Fibroblast of the aortic adventitia (primary cell): ENCODE data around the gene ANK2. TPM values are rescaled to one million over a fixed set of nuclear protein-coding genes. Genes with fewer than 3 reads are reported as not detected.

Experiments
- DNase-seq: peaks from one replicate; pipeline ENCODE4 v3.0.0-alpha.2; 2010; ENCODE audit warnings: low read depth
- H3K4me3 ChIP-seq: 2 replicates; pipeline ENCODE4 v1.5.1; 2011; ENCODE audit warnings: low read depth, mild to moderate bottlenecking, control low read depth, low read length, moderate library complexity
- total RNA-seq: library from RNA; depleted of rRNA; stranded (reverse); fragments of >200 nt; gene quantifications from 2 replicates; pipeline ENCODE4 v1.2.3, GENCODE V29; 2012; ENCODE audit warnings: low replicate concordance
- TF ChIP-seq, protein P1 (sequence below): IDR thresholded peaks from 2 replicates; pipeline ENCODE4 v1.5.1; 2011; ENCODE audit warnings: mild to moderate bottlenecking, low read length, control low read depth, inconsistent platforms; ENCODE audit not compliant: insufficient read depth

The ANK2 gene
- total RNA-seq, 1 donor: 200 TPM

DNA sequence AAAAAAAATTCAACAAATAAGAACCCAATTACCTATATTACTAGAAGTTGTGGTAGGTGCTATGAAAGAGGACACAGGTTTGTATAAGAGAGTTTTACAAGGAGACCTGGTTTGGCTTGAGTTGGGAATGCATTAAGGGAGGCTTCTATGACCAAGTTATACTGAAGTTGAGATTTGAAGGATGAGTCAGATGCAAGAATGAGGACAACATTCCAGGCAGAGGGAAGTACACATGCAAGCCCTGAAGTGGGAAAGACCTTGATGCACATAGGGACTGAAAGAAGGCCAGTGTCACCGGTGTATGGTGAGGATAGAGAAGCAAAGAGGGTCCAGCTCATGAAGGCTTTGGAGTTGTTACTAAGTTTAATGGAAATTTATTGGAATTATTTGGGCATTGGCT, 52.2 kb downstream of the ANK2 start:
- DNase-seq: peak; percentile 24
- TF ChIP-seq, protein P1, sequence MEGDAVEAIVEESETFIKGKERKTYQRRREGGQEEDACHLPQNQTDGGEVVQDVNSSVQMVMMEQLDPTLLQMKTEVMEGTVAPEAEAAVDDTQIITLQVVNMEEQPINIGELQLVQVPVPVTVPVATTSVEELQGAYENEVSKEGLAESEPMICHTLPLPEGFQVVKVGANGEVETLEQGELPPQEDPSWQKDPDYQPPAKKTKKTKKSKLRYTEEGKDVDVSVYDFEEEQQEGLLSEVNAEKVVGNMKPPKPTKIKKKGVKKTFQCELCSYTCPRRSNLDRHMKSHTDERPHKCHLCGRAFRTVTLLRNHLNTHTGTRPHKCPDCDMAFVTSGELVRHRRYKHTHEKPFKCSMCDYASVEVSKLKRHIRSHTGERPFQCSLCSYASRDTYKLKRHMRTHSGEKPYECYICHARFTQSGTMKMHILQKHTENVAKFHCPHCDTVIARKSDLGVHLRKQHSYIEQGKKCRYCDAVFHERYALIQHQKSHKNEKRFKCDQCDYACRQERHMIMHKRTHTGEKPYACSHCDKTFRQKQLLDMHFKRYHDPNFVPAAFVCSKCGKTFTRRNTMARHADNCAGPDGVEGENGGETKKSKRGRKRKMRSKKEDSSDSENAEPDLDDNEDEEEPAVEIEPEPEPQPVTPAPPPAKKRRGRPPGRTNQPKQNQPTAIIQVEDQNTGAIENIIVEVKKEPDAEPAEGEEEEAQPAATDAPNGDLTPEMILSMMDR: no peak
- no peak overlapping the region for H3K4me3 ChIP-seq

DNA sequence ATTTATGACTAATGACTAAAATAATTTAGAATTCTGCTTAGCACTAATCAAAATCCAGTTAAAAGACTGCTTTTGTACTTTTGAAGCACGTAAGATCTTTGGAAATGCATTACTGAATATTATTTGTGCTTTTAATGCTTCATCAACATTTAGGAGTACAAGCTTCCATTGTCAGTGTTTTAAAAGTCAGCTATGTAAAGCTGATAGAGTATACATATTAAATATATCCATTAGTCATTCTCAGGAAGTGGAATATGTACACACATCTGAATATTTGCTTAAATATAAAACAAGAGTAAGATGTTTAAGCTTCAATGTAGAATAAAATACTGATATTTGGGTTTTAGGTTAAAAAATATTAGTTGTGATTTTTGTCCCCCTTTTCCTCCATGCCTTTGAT, 54.1 kb downstream of the ANK2 start:
- no peak overlapping the region for H3K4me3 ChIP-seq
- no peak for DNase-seq
- TF ChIP-seq, protein P1: no peak

DNA sequence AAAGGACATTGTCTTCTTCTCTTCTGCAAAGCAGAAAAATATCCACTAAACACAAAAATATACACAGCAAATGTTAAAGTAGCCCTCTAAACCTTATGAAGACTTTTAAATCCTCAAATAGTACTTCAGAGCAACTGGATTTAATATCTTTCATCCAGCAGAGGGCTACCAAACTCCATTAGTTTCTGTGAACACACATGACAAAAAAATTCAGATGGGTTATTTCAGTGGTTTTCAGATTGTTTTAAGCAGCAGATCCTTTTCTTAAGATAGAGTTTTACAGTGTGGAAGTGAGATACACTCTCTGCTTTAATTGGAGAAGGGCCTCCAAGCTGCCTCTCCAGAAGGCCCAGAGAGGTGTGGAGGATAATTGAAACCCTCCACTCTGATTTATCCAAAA, 56.7 kb downstream of the ANK2 start:
- H3K4me3 ChIP-seq: no peak overlapping the region
- peak; percentile 77 for DNase-seq
- TF ChIP-seq, protein P1: peak; percentile 41

DNA sequence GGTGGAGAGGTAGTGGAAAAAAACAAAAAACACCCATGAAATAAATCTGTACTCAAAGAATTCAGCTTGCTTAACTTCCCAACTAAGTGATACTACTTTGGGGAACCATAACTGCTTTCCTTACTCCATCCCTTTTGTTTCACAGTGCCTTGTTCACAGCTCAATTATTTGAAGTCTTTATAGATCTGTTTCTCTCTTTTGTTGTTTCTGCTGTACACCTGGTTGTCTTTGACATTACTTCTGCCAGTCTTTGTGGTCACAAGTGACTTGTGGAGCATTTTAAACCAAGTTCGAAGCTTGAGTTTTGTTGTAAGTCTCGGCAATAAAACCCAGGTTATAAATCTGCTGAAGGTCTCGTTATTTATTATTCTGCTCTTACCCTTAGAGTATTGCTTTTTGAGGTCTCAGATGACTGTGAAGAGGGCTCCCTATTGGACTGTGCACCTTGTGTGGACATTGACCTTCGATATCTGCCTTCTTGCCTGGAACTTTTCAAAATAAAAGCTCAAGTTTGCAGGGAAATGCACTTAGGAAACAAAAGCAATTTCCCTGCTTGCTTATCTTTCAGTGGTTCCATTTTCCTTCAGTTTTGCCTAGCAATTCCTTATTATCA, 59.8 kb downstream of the ANK2 start:
- TF ChIP-seq, protein P1: no peak
- no peak for DNase-seq

DNA sequence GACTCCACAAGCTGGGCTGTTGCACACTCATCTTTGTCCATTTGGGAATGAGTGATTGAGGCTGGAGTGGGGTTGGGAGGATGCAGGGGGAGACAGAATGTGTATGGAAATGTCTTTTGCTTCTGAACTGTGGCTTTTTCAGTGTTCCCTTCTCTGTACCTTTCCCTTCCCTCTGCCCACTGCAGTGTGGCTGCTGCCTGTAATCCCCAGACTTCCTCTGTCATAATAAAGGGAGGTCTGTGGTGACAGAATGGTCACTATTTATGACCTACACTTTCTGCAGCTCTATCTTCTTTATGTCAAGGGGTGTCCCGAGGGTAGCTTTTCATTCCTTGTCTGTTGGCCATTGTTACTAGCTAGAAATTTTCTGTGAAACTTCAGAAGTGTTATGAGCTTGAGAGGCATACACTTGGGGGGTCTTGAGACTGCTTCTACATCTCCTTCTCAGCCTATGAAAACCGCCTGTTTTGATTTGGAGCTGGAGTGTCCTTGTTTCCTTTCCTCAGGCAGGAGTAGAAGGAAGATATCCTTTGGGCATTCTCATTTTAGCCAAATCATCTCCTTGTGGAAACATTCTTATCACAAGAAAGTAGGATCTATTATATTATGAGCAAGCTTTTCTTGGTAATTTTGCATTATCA, 63.0 kb downstream of the ANK2 start:
- no peak overlapping the region for H3K4me3 ChIP-seq
- no peak for DNase-seq
- TF ChIP-seq, protein P1: no peak

More for the DNA sequence above, 59.8 kb downstream of the ANK2 start:
- H3K4me3 ChIP-seq: no peak overlapping the region

DNA sequence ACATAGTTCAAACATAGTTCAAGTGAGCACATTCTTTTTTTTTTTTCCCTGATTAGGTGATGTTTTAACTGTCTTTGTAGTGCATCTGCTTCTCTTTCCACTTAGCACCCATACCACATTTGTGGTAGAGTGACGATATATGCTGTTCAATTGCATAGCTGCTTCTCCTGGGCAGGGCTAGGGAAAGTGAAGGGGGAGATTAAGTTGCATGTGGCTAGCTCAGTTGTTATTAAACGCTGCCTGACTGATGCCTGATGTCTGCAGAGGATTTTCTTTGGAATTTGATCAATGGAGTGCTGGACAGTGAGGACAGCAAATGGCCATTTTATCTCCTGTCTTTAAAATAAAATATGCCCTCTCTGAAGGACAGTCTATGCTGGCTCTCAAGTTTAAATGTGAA, 63.7 kb downstream of the ANK2 start:
- DNase-seq: no peak
- no peak overlapping the region for H3K4me3 ChIP-seq
- TF ChIP-seq, protein P1: no peak
